ENCODE results near the gene EGFR.

The EGFR gene

DNA sequence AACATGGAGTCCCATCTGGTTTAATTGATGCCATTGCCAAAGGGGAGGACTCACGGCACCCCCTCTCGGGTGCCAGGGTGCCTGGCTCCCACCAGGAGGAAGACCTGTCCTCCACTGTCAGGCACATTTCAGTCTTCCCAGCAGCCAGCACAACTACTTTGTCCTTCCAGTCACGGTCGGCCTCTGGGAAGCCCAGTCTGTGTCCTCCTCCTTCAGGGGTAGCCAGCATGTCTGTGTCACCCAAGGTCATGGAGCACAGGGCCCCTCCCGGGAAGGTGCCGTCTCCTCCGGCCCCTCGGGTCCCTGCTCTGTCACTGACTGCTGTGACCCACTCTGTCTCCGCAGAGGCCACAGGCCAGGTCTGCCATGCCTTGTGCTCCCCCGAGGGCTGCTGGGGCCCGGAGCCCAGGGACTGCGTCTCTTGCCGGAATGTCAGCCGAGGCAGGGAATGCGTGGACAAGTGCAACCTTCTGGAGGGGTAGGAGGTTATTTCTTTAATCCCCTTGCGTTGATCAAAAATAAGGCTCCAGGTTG is 142.4 kb downstream of the EGFR start:
- Histone ChIP-seq H3K27me3 (ENCODE audit: insufficient read depth, low read length) (no peaks in the 10 kb centered on the region), H2AFZ (ENCODE audit: low read length) (no peak overlapping the region), H3K9me3 (ENCODE audit: low read length) (no peaks in the 10 kb centered on the region), H3K4me1 (ENCODE audit: insufficient read depth, low read length, severe bottlenecking) (no peaks in the 10 kb centered on the region), H3K9ac (ENCODE audit: low read length) (no peak overlapping the region), H3F3A (ENCODE audit: insufficient read depth, low read length) (no peaks in the 10 kb centered on the region), H3K4me2 (ENCODE audit: low read length) (no peak overlapping the region), H3K79me2 (ENCODE audit: insufficient read depth, low read length) (no peaks in the 10 kb centered on the region), H4K20me1 (ENCODE audit: insufficient read depth, low read length) (no peaks in the 10 kb centered on the region), H3K27ac (ENCODE audit: low read depth, low read length, poor library complexity, severe bottlenecking) (no peak overlapping the region), H3K9me2 (ENCODE audit: low read depth, low read length) (no peaks in the 10 kb centered on the region), H3K36me3 (ENCODE audit: insufficient read depth, low read length) (no peaks in the 10 kb centered on the region), H3K4me3 (ENCODE audit: low read depth, low read length, poor library complexity, severe bottlenecking) (no peak overlapping the region)
- TF ChIP-seq CTCF (IDR thresholded peaks at IDR 0.05; ENCODE audit: low read length) (no peak), EZH2 (IDR thresholded peaks at IDR 0.05; ENCODE audit: borderline replicate concordance, low read length) (no peak)

DNA sequence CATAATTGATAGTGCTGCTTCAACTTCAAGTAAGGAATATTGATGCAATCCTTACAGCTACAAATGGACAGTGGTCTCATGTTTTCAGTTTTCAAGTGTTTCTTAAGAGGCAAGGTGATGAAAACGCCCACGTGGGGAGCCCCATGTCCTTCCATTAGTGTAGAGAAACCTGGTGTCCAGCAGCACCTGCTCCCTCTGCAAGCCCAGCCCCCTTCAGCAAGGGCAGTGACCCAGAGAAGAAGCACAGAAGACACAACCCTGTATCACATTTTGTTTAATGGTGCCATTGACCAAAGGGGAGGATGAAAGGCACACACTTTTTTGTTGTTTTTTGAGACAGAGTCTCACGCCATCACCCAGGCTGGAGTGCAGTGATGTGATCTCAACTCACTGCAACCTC is 143.7 kb downstream of the EGFR start:
- H3K4me3 ChIP-seq (ENCODE audit: low read depth, low read length, poor library complexity, severe bottlenecking): no peak overlapping the region
- no peak overlapping the region for H2AFZ ChIP-seq (ENCODE audit: low read length)
- no peaks in the 10 kb centered on the region for H4K20me1 ChIP-seq (ENCODE audit: insufficient read depth, low read length)
- H3K9me3 ChIP-seq (ENCODE audit: low read length): no peaks in the 10 kb centered on the region
- H3K79me2 ChIP-seq (ENCODE audit: insufficient read depth, low read length): no peaks in the 10 kb centered on the region
- TF ChIP-seq CTCF (IDR thresholded peaks at IDR 0.05; ENCODE audit: low read length) (no peak), EZH2 (IDR thresholded peaks at IDR 0.05; ENCODE audit: borderline replicate concordance, low read length) (no peak)
- no peaks in the 10 kb centered on the region for H3K27me3 ChIP-seq (ENCODE audit: insufficient read depth, low read length)
- H3K4me1 ChIP-seq (ENCODE audit: insufficient read depth, low read length, severe bottlenecking): no peaks in the 10 kb centered on the region
- no peak overlapping the region for H3K27ac ChIP-seq (ENCODE audit: low read depth, low read length, poor library complexity, severe bottlenecking)
- no peaks in the 10 kb centered on the region for H3K9me2 ChIP-seq (ENCODE audit: low read depth, low read length)
- H3F3A ChIP-seq (ENCODE audit: insufficient read depth, low read length): no peaks in the 10 kb centered on the region
- no peaks in the 10 kb centered on the region for H3K36me3 ChIP-seq (ENCODE audit: insufficient read depth, low read length)
- no peak overlapping the region for H3K9ac ChIP-seq (ENCODE audit: low read length)
- no peak overlapping the region for H3K4me2 ChIP-seq (ENCODE audit: low read length)

DNA sequence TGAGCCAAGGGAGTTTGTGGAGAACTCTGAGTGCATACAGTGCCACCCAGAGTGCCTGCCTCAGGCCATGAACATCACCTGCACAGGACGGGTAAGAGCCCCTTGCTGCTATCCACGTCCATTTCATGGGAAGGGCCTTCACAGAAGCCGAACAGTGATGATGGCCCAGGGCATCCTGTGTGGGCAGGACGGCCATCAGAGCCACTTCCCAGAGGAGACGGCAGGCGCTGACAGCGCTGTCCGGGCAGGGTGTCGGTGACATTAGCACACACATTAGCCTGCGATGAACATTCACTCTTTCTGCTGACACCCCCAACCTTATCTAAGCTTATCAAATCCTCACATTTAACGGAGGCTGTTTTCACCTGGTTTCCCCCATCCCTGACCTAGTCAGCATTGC is 144.9 kb downstream of the EGFR start:
- Histone ChIP-seq H3K9me3 (ENCODE audit: low read length) (no peaks in the 10 kb centered on the region), H3K27me3 (ENCODE audit: insufficient read depth, low read length) (no peaks in the 10 kb centered on the region), H3K27ac (ENCODE audit: low read depth, low read length, poor library complexity, severe bottlenecking) (no peak overlapping the region), H3K79me2 (ENCODE audit: insufficient read depth, low read length) (no peaks in the 10 kb centered on the region), H4K20me1 (ENCODE audit: insufficient read depth, low read length) (no peaks in the 10 kb centered on the region), H3K4me3 (ENCODE audit: low read depth, low read length, poor library complexity, severe bottlenecking) (no peak overlapping the region), H3K4me1 (ENCODE audit: insufficient read depth, low read length, severe bottlenecking) (no peaks in the 10 kb centered on the region), H3K4me2 (ENCODE audit: low read length) (no peak overlapping the region), H3K9ac (ENCODE audit: low read length) (no peak overlapping the region), H3K36me3 (ENCODE audit: insufficient read depth, low read length) (no peaks in the 10 kb centered on the region), H3K9me2 (ENCODE audit: low read depth, low read length) (no peaks in the 10 kb centered on the region), H2AFZ (ENCODE audit: low read length) (no peak overlapping the region), H3F3A (ENCODE audit: insufficient read depth, low read length) (no peaks in the 10 kb centered on the region)
- no peak for TF ChIP-seq CTCF (IDR thresholded peaks at IDR 0.05; ENCODE audit: low read length)
- TF ChIP-seq EZH2 (IDR thresholded peaks at IDR 0.05; ENCODE audit: borderline replicate concordance, low read length): no peak

Measured in OCI-LY1 (cell line).